Body of pancreas (tissue), 4 donors: Measurements from ENCODE around the gene FBXO46. TPM values are rescaled to one million over a fixed set of nuclear protein-coding genes. Genes with fewer than 3 reads are reported as not detected.

Experiments
- ATAC-seq: fragments of 150-250 bp; one replicate; pipeline ENCODE4 v1.9.1; 2016
- DNase-seq, 4 donors: peaks; one replicate each; pipeline ENCODE4 v3.0.0-alpha.2; 2019
- H3K27ac ChIP-seq, 4 donors: fragments of 200-600 bp; sonication (generic); 1 replicate in 3 of 4; 2 replicates in 1 of 4; pipeline versions ENCODE4 v1.5.1 to v1.6.1; 2016 to 2019; ENCODE audit warnings: mild to moderate bottlenecking in 1 of 4, mixed read lengths in 1 of 4, moderate library complexity in 1 of 4
- H3K27me3 ChIP-seq, 2 donors: fragments of 200-600 bp; sonication (generic); one replicate each; pipeline ENCODE4 v1.6.0; 2016; ENCODE audit warnings: mild to moderate bottlenecking in 1 of 2
- H3K36me3 ChIP-seq, 2 donors: fragments of 200-600 bp; sonication (generic); replicated peaks in 1 of 2; 2 replicates each; pipeline ENCODE4 v1.5.1; 2016; ENCODE audit warnings: low read depth in 2 of 2; ENCODE audit not compliant: insufficient read depth in 1 of 2
- H3K4me1 ChIP-seq: fragments of 200-600 bp; sonication (generic); one replicate; pipeline ENCODE4 v1.6.0; 2016
- H3K4me3 ChIP-seq, 2 donors: fragments of 200-600 bp; sonication (generic); 1 replicate in 1 of 2; 2 replicates in 1 of 2; pipeline ENCODE4 v1.5.1; 2016 to 2019
- H3K9me3 ChIP-seq, 3 donors: fragments of 200-600 bp; sonication (generic); 1 replicate in 2 of 3; 2 replicates in 1 of 3; pipeline ENCODE4 v1.5.1; 2016
- POLR2A ChIP-seq, 3 donors: fragments of 450-650 bp; IDR thresholded peaks; one replicate each; pipeline ENCODE4 v1.6.1; 2016; ENCODE audit warnings: antibody characterized with exemption in 3 of 3, mild to moderate bottlenecking in 2 of 3
- WGBS, 2 donors: methylation state at CpG; one replicate each; pipeline ENCODE4 v1.1.5; 2017; 5-methylcytosine and 5-hydroxymethylcytosine counted together
- intact Hi-C: fragments of 100-400 bp; cut with DNase I; formaldehyde crosslinking; loops from one replicate; pipeline ENCODE4 v1.15.1; 2023
- microRNA counts, 2 donors: library from miRNA; unstranded; fragments of <30 nt; microRNA quantifications; one replicate each; lab custom pipeline; 2017
- microRNA-seq, 2 donors: library from miRNA; unstranded; fragments of <30 nt; microRNA quantifications; one replicate each; pipeline ENCODE4, GENCODE V29; 2016; ENCODE audit warnings: borderline number of aligned reads in 2 of 2, borderline replicate concordance in 2 of 2
- small RNA-seq: library from RNA; depleted of rRNA; stranded (forward); fragments of <200 nt; gene quantifications from one replicate; pipeline ENCODE3, GENCODE V24; 2016
- total RNA-seq, 2 donors: library from RNA; depleted of rRNA; stranded (reverse); fragments of >200 nt; gene quantifications; one replicate each; pipeline ENCODE4 v1.1.0, GENCODE V29; 2016
- TF ChIP-seq, protein P1 (sequence below), 7 experiments: fragments of 450-650 bp in 4 of 7; fragments of 200-600 bp in 3 of 7; sonication (generic) in 3 of 7; IDR thresholded peaks; one replicate each; pipeline ENCODE4 v1.5.1; 2016 to 2019; ENCODE audit warnings: antibody characterized with exemption in 7 of 7

The FBXO46 gene
- total RNA-seq, 2 donors from 2014 or later = 7.8 to 11.9 TPM

DNA sequence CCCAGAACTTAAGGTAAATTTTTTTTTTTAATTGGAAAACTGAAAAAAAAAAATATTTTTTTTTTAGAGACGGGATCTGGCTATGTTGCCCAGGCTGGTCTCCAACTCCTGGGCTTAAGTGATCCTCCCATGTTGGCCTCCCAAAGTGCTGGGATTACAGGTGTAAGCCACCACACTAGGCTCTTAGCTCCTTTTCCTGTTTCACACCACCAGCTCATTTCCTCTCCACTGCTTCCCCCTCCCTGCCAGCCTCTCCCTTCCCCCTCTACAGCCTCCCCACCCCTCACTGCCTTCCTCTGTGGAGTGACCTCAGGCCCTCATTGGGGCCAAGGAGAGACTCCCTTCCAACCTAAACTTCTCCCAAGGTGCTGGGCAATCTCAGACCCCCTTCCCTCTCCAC lies 66.9 kb downstream of the FBXO46 start:
- ATAC-seq = no peak
- intact Hi-C loops = no loop called here
- no peak overlapping the region for H3K4me3 ChIP-seq
- H3K4me1 ChIP-seq = peaks cover 17% of the 10 kb centered on the region
- no peak for DNase-seq
- H3K36me3 ChIP-seq = no peaks in the 10 kb centered on the region
- WGBS, 2 donors = 87 to 100% methylated on average over 1 of the region's 1 CpG
- no peaks in the 10 kb centered on the region for H3K9me3 ChIP-seq
- no peak overlapping the region for H3K27ac ChIP-seq
- TF ChIP-seq POLR2A (IDR thresholded peaks at IDR 0.05) = no peak
- TF ChIP-seq, protein P1, sequence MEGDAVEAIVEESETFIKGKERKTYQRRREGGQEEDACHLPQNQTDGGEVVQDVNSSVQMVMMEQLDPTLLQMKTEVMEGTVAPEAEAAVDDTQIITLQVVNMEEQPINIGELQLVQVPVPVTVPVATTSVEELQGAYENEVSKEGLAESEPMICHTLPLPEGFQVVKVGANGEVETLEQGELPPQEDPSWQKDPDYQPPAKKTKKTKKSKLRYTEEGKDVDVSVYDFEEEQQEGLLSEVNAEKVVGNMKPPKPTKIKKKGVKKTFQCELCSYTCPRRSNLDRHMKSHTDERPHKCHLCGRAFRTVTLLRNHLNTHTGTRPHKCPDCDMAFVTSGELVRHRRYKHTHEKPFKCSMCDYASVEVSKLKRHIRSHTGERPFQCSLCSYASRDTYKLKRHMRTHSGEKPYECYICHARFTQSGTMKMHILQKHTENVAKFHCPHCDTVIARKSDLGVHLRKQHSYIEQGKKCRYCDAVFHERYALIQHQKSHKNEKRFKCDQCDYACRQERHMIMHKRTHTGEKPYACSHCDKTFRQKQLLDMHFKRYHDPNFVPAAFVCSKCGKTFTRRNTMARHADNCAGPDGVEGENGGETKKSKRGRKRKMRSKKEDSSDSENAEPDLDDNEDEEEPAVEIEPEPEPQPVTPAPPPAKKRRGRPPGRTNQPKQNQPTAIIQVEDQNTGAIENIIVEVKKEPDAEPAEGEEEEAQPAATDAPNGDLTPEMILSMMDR (IDR thresholded peaks at IDR 0.05) = no peak
- H3K27me3 ChIP-seq = no peaks in the 10 kb centered on the region

DNA sequence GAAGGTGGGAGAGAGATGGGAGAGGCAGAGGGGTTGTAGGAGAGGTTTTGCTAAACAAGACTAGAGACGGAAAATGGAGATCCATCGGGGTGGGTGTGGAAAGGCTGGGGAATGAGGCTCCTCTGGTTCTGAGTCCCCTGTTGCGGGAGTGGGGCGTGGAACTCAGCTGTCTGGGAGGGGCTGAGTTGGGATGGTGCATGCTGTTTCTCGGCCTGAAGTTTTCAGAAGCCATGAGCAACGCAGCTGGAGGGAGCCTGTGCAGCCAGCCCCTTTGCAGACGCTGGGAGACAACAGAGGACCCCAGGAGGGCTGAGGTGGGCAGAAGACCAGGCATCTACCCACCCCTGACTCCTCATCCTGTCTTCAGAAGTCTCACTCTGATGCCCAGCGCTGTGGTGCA lies 70.1 kb downstream of the FBXO46 start:
- TF ChIP-seq, protein P1 (IDR thresholded peaks at IDR 0.05) = no peak
- TF ChIP-seq POLR2A (IDR thresholded peaks at IDR 0.05) = no peak

More for the DNA sequence above, 70.1 kb downstream of the FBXO46 start:
- no peak for DNase-seq
- intact Hi-C loops = no loop called here
- WGBS, 2 donors = 45 to 56% methylated on average over 6 to 8 of the region's 8 CpGs
- H3K9me3 ChIP-seq = no peaks in the 10 kb centered on the region
- no peak overlapping the region for H3K27ac ChIP-seq
- no peaks in the 10 kb centered on the region for H3K27me3 ChIP-seq
- H3K4me1 ChIP-seq = no peaks in the 10 kb centered on the region
- no peak for ATAC-seq
- no peaks in the 10 kb centered on the region for H3K36me3 ChIP-seq
- H3K4me3 ChIP-seq = no peak overlapping the region

MicroRNA genes within 50 kb of the gene (microRNA counts, 767-probe panel; counts per million panel counts)
- microRNA hsa-miR-642a-5p (lab: Ali Mortazavi, UCI) (0 to 736 counts per million in 2 donors), microRNA hsa-miR-642b-3p (lab: Ali Mortazavi, UCI) (0 to 736 counts per million in 2 donors)

Small RNA genes within 50 kb of the gene (microRNA-seq; reads per million reads assigned to microRNA genes)
- gene MIR642A = 0 reads per million in 2 donors
- gene MIR642B = 0 reads per million in 2 donors

Small RNA genes within 50 kb of the gene (small RNA-seq; reads per million reads assigned to genes)
- not detected for gene MIR642A

Other genes with a start within 250 kb of the FBXO46 start
- gene RTN2, start 233.8 kb downstream of the FBXO46 start, total RNA-seq = 1 to 10 TPM; 2.9 to 5.6 TPM
- gene PPM1N, start 232.5 kb downstream of the FBXO46 start, total RNA-seq = not detected
- gene VASP, start 223.4 kb downstream of the FBXO46 start, total RNA-seq = 10 to 100 TPM; 27.0 to 29.7 TPM
- 10 to 100 TPM in 1 of 2 donors, 1 to 10 TPM in 1; 4.2 to 22.7 TPM for gene OPA3, start 146.1 kb downstream of the FBXO46 start, total RNA-seq
- gene GPR4, start 128.7 kb downstream of the FBXO46 start, total RNA-seq = 1 to 10 TPM in 1 of 2 donors, under 1 TPM in 1; 0.99 to 1.3 TPM
- gene EML2, start 91.5 kb downstream of the FBXO46 start, total RNA-seq = 10 to 100 TPM; 25.7 to 60.6 TPM
- 1 to 10 TPM; 3.9 to 9.2 TPM for gene GIPR, start 62.7 kb downstream of the FBXO46 start, total RNA-seq
- gene SNRPD2, start 38.9 kb downstream of the FBXO46 start, total RNA-seq = 10 to 100 TPM; 25.1 to 66.4 TPM
- 1 to 10 TPM; 2.1 to 4.0 TPM for gene QPCTL, start 38.2 kb downstream of the FBXO46 start, total RNA-seq
- gene MEIOSIN, start 2.5 kb upstream of the FBXO46 start, total RNA-seq = not detected
- 10 to 100 TPM; 21.0 to 60.3 TPM for gene SIX5, start 38.4 kb upstream of the FBXO46 start, total RNA-seq
- gene DMPK, start 51.6 kb upstream of the FBXO46 start, total RNA-seq = 10 to 100 TPM; 57.9 to 81.4 TPM
- 10 to 100 TPM; 19.7 to 20.4 TPM for gene DMWD, start 61.9 kb upstream of the FBXO46 start, total RNA-seq
- gene RSPH6A, start 84.4 kb upstream of the FBXO46 start, total RNA-seq = under 1 TPM in 1 of 2 donors, not detected in 1; 0.33 TPM
- gene SYMPK, start 132.3 kb upstream of the FBXO46 start, total RNA-seq = 10 to 100 TPM; 23.3 to 32.3 TPM
- gene FOXA3, start 133.4 kb upstream of the FBXO46 start, total RNA-seq = 10 to 100 TPM in 1 of 2 donors, 1 to 10 TPM in 1; 3.0 to 16.3 TPM
- gene IRF2BP1, start 155.2 kb upstream of the FBXO46 start, total RNA-seq = 10 to 100 TPM; 24.1 to 25.1 TPM
- gene MYPOP, start 171.7 kb upstream of the FBXO46 start, total RNA-seq = 10 to 100 TPM in 1 of 2 donors, 1 to 10 TPM in 1; 6.7 to 13.5 TPM
- gene NANOS2, start 183.9 kb upstream of the FBXO46 start, total RNA-seq = not detected
- 1 to 10 TPM; 1.3 to 1.6 TPM for gene NOVA2, start 243.0 kb upstream of the FBXO46 start, total RNA-seq